IMR-90 (cell line): ENCODE measurements around the gene CC2D1A. TPM values are rescaled to one million over a fixed set of nuclear protein-coding genes. Genes with fewer than 3 reads are reported as not detected.

ENCODE experiments used
- ATAC-seq: fragments of 200-7000 bp; cut with Tn5 transposase; 2 replicates; pipeline ENCODE4 v1.9.1; 2020; ENCODE audit warnings: low read depth, mild to moderate bottlenecking, moderate library complexity
- BruUV-seq: library from RNA; stranded (reverse); fragments of 400-500 nt; replicated peaks from 2 replicates; lab custom pipeline; 2021; lab: Mats Ljungman, UMichigan
- CTCF ChIA-PET: fragments of 300-600 bp; formaldehyde crosslinking; extraction: SDS; loops from one replicate; lab custom pipeline; 2021; ENCODE audit warnings: antibody characterized with exemption; lab: Yijun Ruan, JAX
- POLR2A ChIA-PET: fragments of 300-600 bp; sonication (Branson Sonifier 250); formaldehyde crosslinking; loops from one replicate; lab custom pipeline; 2022; ENCODE audit warnings: antibody characterized with exemption; ENCODE audit not compliant: unreplicated experiment; lab: Charles Lee
- DNase-seq: peaks from one replicate; pipeline ENCODE4 v3.0.0; 2013
- H2AFZ ChIP-seq: replicated peaks from 2 replicates; pipeline ENCODE3; 2013; ENCODE audit warnings: low read length, mild to moderate bottlenecking; ENCODE audit not compliant: poor library complexity
- H2AK5ac ChIP-seq: 2 replicates; pipeline ENCODE4 v1.6.1; 2013; ENCODE audit warnings: low read depth, low read length, inconsistent platforms
- H2AK9ac ChIP-seq: replicated peaks from 2 replicates; pipeline ENCODE3; 2013; ENCODE audit warnings: mild to moderate bottlenecking, low read depth, low read length, moderate library complexity; ENCODE audit not compliant: poor library complexity
- H2BK120ac ChIP-seq: 2 replicates; pipeline ENCODE4 v1.6.1; 2013; ENCODE audit warnings: low read depth, low read length, inconsistent platforms
- H2BK15ac ChIP-seq: 3 replicates; pipeline ENCODE4 v1.6.1; 2013; ENCODE audit warnings: low read depth, low read length, inconsistent platforms
- H2BK20ac ChIP-seq: 2 replicates; pipeline ENCODE4 v1.6.1; 2013; ENCODE audit warnings: low read depth, mild to moderate bottlenecking, inconsistent platforms, low read length, moderate library complexity
- H2BK5ac ChIP-seq: 2 replicates; pipeline ENCODE4 v1.6.1; 2013; ENCODE audit warnings: mild to moderate bottlenecking, low read depth, low read length, inconsistent platforms; ENCODE audit not compliant: poor library complexity, severe bottlenecking
- H3K14ac ChIP-seq: replicated peaks from 2 replicates; pipeline ENCODE4 v1.6.1; 2013; ENCODE audit warnings: low read depth, low read length, inconsistent platforms
- H3K18ac ChIP-seq: 2 replicates; pipeline ENCODE4 v1.6.1; 2013; ENCODE audit warnings: low read depth, low read length, control low read depth
- H3K23ac ChIP-seq: 2 replicates; pipeline ENCODE4 v1.6.1; 2013; ENCODE audit warnings: low read depth, low read length, inconsistent platforms
- H3K27ac ChIP-seq: 2 replicates; pipeline ENCODE4 v1.5.1; 2013; ENCODE audit warnings: mild to moderate bottlenecking, control low read depth, low read length; ENCODE audit not compliant: insufficient read depth
- H3K27me3 ChIP-seq: 2 replicates; pipeline ENCODE4 v1.6.1; 2013; ENCODE audit warnings: low read length; ENCODE audit not compliant: control insufficient read depth, insufficient read depth
- H3K36me3 ChIP-seq: 2 replicates; pipeline ENCODE4 v1.6.1; 2013; ENCODE audit warnings: low read length, mixed read lengths; ENCODE audit not compliant: control insufficient read depth, insufficient read depth
- H3K4ac ChIP-seq: 2 replicates; pipeline ENCODE4 v1.6.1; 2013; ENCODE audit warnings: low read depth, low read length, inconsistent platforms
- H3K4me1 ChIP-seq: 2 replicates; pipeline ENCODE4 v1.6.1; 2013; ENCODE audit warnings: low read length, mixed read lengths; ENCODE audit not compliant: control insufficient read depth, insufficient read depth
- H3K4me2 ChIP-seq: 2 replicates; pipeline ENCODE4 v1.6.1; 2013; ENCODE audit warnings: low read depth, mild to moderate bottlenecking, control low read depth, low read length, moderate library complexity
- H3K4me3 ChIP-seq: 2 replicates; pipeline ENCODE4 v1.5.1; 2013; ENCODE audit warnings: low read depth, mild to moderate bottlenecking, control low read depth, low read length, moderate library complexity; ENCODE audit not compliant: insufficient read depth
- H3K56ac ChIP-seq: 2 replicates; pipeline ENCODE4 v1.6.1; 2013; ENCODE audit warnings: low read length, inconsistent platforms; ENCODE audit not compliant: insufficient read depth; ENCODE audit errors: extremely low read depth
- H3K79me1 ChIP-seq, 2 experiments: 2 replicates each; pipeline ENCODE4 v1.6.1; 2013; ENCODE audit warnings: low read length in 2 of 2, inconsistent platforms in 1 of 2, low read depth in 1 of 2
- H3K9ac ChIP-seq: 2 replicates; pipeline ENCODE4 v1.6.1; 2013; ENCODE audit warnings: low read depth, low read length, control low read depth
- H3K9me1 ChIP-seq: 2 replicates; pipeline ENCODE4 v1.6.1; 2013; ENCODE audit warnings: low read length, inconsistent platforms; ENCODE audit not compliant: insufficient read depth
- H3K9me3 ChIP-seq: 2 replicates; pipeline ENCODE4 v1.6.1; 2013; ENCODE audit warnings: low read length; ENCODE audit not compliant: control insufficient read depth, insufficient read depth
- H4K20me1 ChIP-seq: 2 replicates; pipeline ENCODE4 v1.6.1; 2013; ENCODE audit warnings: low read length, inconsistent platforms; ENCODE audit not compliant: insufficient read depth
- H4K5ac ChIP-seq: 2 replicates; pipeline ENCODE4 v1.6.1; 2013; ENCODE audit warnings: mild to moderate bottlenecking, low read depth, low read length, control low read depth
- H4K8ac ChIP-seq, 2 experiments: 2 replicates each; pipeline ENCODE4 v1.6.1; 2013; ENCODE audit warnings: low read depth in 2 of 2, low read length in 2 of 2, control low read depth in 1 of 2, inconsistent platforms in 1 of 2
- H4K91ac ChIP-seq: 2 replicates; pipeline ENCODE4 v1.6.1; 2013; ENCODE audit warnings: low read depth, low read length, inconsistent platforms; ENCODE audit not compliant: insufficient read depth
- ELK1 ChIP-seq: fragments of 150-350 bp; IDR thresholded peaks from 2 replicates; pipeline ENCODE4 v1.6.1; 2016; ENCODE audit warnings: low read depth, mild to moderate bottlenecking, low read length, moderate library complexity, borderline replicate concordance
- POLR2A ChIP-seq: IDR thresholded peaks from 2 replicates; pipeline ENCODE4 v1.6.1; 2012; ENCODE audit warnings: mild to moderate bottlenecking, low read depth, low read length
- RAD21 ChIP-seq: IDR thresholded peaks from 2 replicates; pipeline ENCODE4 v1.6.1; 2012; ENCODE audit warnings: low read length, improper control_type of control experiment
- WGBS, 2 experiments: methylation state at CpG; one replicate each; pipeline versions ENCODE4 v1.1.5 to v1.1.7; 2013; ENCODE audit warnings: missing lambda C conversion rate in 2 of 2; ENCODE audit not compliant: insufficient read length in 1 of 2; ENCODE audit errors: extremely low coverage in 2 of 2; 5-methylcytosine and 5-hydroxymethylcytosine counted together
- dilution Hi-C: fragments of 300-500 bp; cut with HindIII; formaldehyde crosslinking; loops from one replicate; pipeline ENCODE4 v1.14.3; 2018; ENCODE audit warnings: low sequenced_read_pairs; ENCODE audit not compliant: unreplicated experiment
- in situ Hi-C: fragments of 300-500 bp; cut with MboI; formaldehyde crosslinking; loops from 3 replicates; pipeline ENCODE4 v1.14.3; 2019; ENCODE audit warnings: low sequenced_read_pairs, inconsistent platforms, mixed read lengths
- intact Hi-C: fragments of 100-400 bp; cut with micrococcal nuclease; formaldehyde crosslinking; loops from 2 replicates; pipeline ENCODE4 v1.10.0; 2022
- polyA plus RNA-seq, 3 experiments: library from polyadenylated mRNA; depleted of rRNA; stranded (reverse); fragments of >200 nt; gene quantifications; 2 replicates each; pipeline ENCODE4 v1.2.3, GENCODE V29; 2012; ENCODE audit warnings: low replicate concordance in 1 of 3
- total RNA-seq: library from RNA; depleted of rRNA; stranded (reverse); fragments of >200 nt; gene quantifications from 2 replicates; pipeline ENCODE4 v1.2.3, GENCODE V29; 2012

Gene CC2D1A
- total and polyA plus RNA-seq, 2 of the 4 experiments (the other 2 are of a cell fraction), result 4.1 to 14.7 TPM

GRCh38 chr19:13976446-13976845 is 70.4 kb downstream of the CC2D1A start:
- H3K9ac ChIP-seq, result no peak overlapping the region
- H2BK20ac ChIP-seq, result no peak overlapping the region
- no peak overlapping the region for H4K8ac ChIP-seq
- no peak overlapping the region for H4K91ac ChIP-seq
- H3K9me1 ChIP-seq, result no peaks in the 10 kb centered on the region
- CTCF ChIA-PET, result no interaction called here
- H2AFZ ChIP-seq, result no peak overlapping the region
- H3K4ac ChIP-seq, result no peak overlapping the region
- no peak overlapping the region for H3K27ac ChIP-seq
- H3K4me1 ChIP-seq, result no peaks in the 10 kb centered on the region
- no peak overlapping the region for H3K4me3 ChIP-seq
- no peak for ATAC-seq
- 78% methylated on average over 7 of the region's 12 CpGs; no CpG with 5 or more reads in 1 of the 2 experiments for whole genome bisulfite sequencing, 2 experiments
- H2BK15ac ChIP-seq, result no peak overlapping the region
- intact Hi-C loops, result no loop called here
- no peak overlapping the region for H2AK5ac ChIP-seq
- H3K4me2 ChIP-seq, result no peak overlapping the region
- TF ChIP-seq RAD21 (no peak), ELK1 (no peak), POLR2A (no peak)
- no peaks in the 10 kb centered on the region for H3K9me3 ChIP-seq
- in situ Hi-C loops, result no loop called here
- H3K36me3 ChIP-seq, result peaks cover 13% of the 10 kb centered on the region; the same call in 1 of the 2 replicates
- BruUV-seq, result no TSS peak
- H3K14ac ChIP-seq, result no peak overlapping the region
- H2AK9ac ChIP-seq, result no peak overlapping the region
- H4K5ac ChIP-seq, result no peak overlapping the region
- no peak overlapping the region for H3K23ac ChIP-seq
- no peak overlapping the region for H3K18ac ChIP-seq
- no peak overlapping the region for H2BK120ac ChIP-seq
- no peaks in the 10 kb centered on the region for H4K20me1 ChIP-seq
- dilution Hi-C loops, result no loop called here
- H3K79me1 ChIP-seq, result no peaks in the 10 kb centered on the region
- no peak for DNase-seq
- no peaks in the 10 kb centered on the region for H3K27me3 ChIP-seq
- POLR2A ChIA-PET, result no interaction called here
- H3K56ac ChIP-seq, result no peak overlapping the region
- H2BK5ac ChIP-seq, result no peak overlapping the region
